HL-60 (cell line): Measurements from ENCODE around the gene PSMB10.

Experiments
- DNase-seq, 2 experiments: peaks; one replicate each; pipeline ENCODE4 v3.0.0-alpha.2; 2010 to 2020; ENCODE audit warnings: low read depth in 1 of 2, low spot score in 1 of 2
- H3K27ac ChIP-seq: fragments of 250-450 bp; sonication (Bioruptor Pico); replicated peaks from 2 replicates; pipeline ENCODE4 v1.5.1; 2020; ENCODE audit warnings: mild to moderate bottlenecking, moderate library complexity
- H3K27me3 ChIP-seq: fragments of 250-450 bp; sonication (Bioruptor Pico); 2 replicates; pipeline ENCODE4 v1.5.1; 2021; ENCODE audit warnings: mild to moderate bottlenecking, moderate library complexity; ENCODE audit not compliant: insufficient read depth, poor library complexity, severe bottlenecking
- H3K4me3 ChIP-seq: replicated peaks from 2 replicates; pipeline ENCODE4 v1.5.1; 2011; ENCODE audit warnings: mild to moderate bottlenecking, control low read depth, low read length; ENCODE audit not compliant: insufficient read depth
- GABPA ChIP-seq: IDR thresholded peaks from 2 replicates; pipeline ENCODE4 v1.6.1; 2012; ENCODE audit warnings: low read depth
- POLR2AphosphoS5 ChIP-seq: IDR thresholded peaks from 2 replicates; pipeline ENCODE4 v1.6.1; 2012; ENCODE audit warnings: low read depth
- REST ChIP-seq: IDR thresholded peaks from 2 replicates; pipeline ENCODE4 v1.6.1; 2012; ENCODE audit warnings: low read depth; ENCODE audit not compliant: insufficient replicate concordance
- SPI1 ChIP-seq: IDR thresholded peaks from 2 replicates; pipeline ENCODE4 v1.6.1; 2012; ENCODE audit warnings: low read depth, mild to moderate bottlenecking, borderline replicate concordance
- TF ChIP-seq, protein P1 (sequence below): IDR thresholded peaks from one replicate; pipeline ENCODE4 v1.5.1; 2011; ENCODE audit warnings: low read length, control low read depth, inconsistent platforms; ENCODE audit not compliant: insufficient read depth

The PSMB10 gene

DNA sequence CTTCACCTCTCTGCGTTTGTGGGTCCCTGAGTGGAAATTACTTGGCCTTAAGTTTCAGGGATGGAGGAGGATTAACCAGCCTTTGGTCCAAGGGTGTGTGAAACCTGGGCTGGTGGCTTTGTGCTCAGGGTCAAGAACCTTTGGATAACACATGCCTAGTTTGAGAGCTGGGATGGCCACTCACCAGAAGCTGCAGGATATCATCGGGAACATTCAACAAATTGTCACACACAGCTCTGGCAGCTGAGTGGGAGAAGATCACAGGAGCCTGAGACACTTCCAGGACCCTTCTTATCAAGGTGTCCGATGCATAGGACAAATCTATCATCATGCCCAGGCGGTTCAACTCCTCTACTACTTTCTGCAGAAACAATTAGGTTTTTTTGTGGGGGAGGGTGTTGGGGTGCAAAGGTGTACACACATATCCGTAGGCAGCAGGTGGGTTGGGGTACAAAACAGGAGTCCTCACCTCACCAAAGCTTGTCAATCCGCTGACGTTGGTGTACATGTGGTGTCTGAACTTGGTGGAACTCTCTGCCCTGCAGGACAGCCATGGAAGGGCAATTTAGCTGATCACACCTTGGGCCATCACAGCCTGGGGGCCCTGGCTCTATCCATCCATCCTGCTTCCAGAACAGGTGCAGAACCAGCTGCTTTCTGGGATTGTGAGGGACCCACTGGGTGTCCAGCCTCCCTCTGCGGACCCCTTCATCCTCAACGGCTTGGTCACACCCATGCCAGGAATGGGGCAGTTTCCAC lies 41.0 kb upstream of the PSMB10 start:
- TF ChIP-seq REST (no peak), POLR2AphosphoS5 (no peak), SPI1 (no peak), GABPA (no peak)
- TF ChIP-seq, protein P1, sequence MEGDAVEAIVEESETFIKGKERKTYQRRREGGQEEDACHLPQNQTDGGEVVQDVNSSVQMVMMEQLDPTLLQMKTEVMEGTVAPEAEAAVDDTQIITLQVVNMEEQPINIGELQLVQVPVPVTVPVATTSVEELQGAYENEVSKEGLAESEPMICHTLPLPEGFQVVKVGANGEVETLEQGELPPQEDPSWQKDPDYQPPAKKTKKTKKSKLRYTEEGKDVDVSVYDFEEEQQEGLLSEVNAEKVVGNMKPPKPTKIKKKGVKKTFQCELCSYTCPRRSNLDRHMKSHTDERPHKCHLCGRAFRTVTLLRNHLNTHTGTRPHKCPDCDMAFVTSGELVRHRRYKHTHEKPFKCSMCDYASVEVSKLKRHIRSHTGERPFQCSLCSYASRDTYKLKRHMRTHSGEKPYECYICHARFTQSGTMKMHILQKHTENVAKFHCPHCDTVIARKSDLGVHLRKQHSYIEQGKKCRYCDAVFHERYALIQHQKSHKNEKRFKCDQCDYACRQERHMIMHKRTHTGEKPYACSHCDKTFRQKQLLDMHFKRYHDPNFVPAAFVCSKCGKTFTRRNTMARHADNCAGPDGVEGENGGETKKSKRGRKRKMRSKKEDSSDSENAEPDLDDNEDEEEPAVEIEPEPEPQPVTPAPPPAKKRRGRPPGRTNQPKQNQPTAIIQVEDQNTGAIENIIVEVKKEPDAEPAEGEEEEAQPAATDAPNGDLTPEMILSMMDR = no peak
- Histone ChIP-seq H3K4me3 (no peak overlapping the region), H3K27me3 (no peaks in the 10 kb centered on the region), H3K27ac (no peak overlapping the region)
- no peak for DNase-seq

DNA sequence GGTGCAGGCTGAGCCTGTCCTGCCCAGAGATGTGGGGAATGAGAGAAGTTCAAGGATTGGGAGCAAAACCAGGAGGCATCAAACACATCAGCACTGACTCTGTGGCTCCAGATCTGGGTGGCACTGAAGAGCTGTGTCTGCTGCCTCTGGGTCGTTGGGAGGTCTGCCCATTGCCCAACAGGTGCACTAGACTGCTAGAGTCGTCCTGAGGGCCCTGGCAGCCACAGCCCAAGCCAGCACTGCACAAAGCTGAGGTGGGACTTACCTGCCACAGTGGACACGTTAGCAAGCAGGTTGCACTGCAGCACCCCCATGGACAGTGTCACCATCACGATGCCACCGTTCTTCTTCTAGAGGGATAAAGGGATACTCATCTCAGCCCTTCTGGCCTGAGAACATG lies 40.4 kb upstream of the PSMB10 start:
- TF ChIP-seq, protein P1 = no peak
- TF ChIP-seq POLR2AphosphoS5 (no peak), GABPA (no peak), REST (no peak), SPI1 (no peak)
- Histone ChIP-seq H3K27ac (no peak overlapping the region), H3K4me3 (no peak overlapping the region), H3K27me3 (no peaks in the 10 kb centered on the region)
- DNase-seq = no peak

GRCh38 chr16:67976205-67976604 lies 39.6 kb upstream of the PSMB10 start:
- no peak for DNase-seq
- no peak overlapping the region for H3K4me3 ChIP-seq
- no peaks in the 10 kb centered on the region for H3K27me3 ChIP-seq
- H3K27ac ChIP-seq = no peak overlapping the region
- TF ChIP-seq GABPA (no peak), SPI1 (no peak), REST (no peak), POLR2AphosphoS5 (no peak)
- TF ChIP-seq, protein P1 = no peak
